A673 (cell line): ENCODE data around the gene STK33. TPM values are rescaled to one million over a fixed set of nuclear protein-coding genes. Genes with fewer than 3 reads are reported as not detected.

ENCODE experiments used
- BruUV-seq: library from RNA; stranded (reverse); fragments of 400-500 nt; replicated peaks from 2 replicates; lab custom pipeline; 2021; lab: Mats Ljungman, UMichigan
- CTCF ChIA-PET: fragments of 300-600 bp; sonication (Branson Sonifier 250); formaldehyde crosslinking; loops from one replicate; lab custom pipeline; 2022; ENCODE audit warnings: antibody characterized with exemption; lab: Charles Lee
- POLR2A ChIA-PET: fragments of 300-600 bp; sonication (Branson Sonifier 250); formaldehyde crosslinking; loops from one replicate; lab custom pipeline; 2022; ENCODE audit warnings: antibody characterized with exemption; ENCODE audit not compliant: low non-redundant PET; lab: Charles Lee
- DNase-seq: peaks from one replicate; pipeline ENCODE4 v3.0.0-alpha.2; 2015; ENCODE audit warnings: low spot score
- H3K27ac ChIP-seq: fragments of 200-600 bp; sonication (generic); 2 replicates; pipeline ENCODE4 v1.5.1; 2016; ENCODE audit warnings: mixed run types, low read depth, mild to moderate bottlenecking, mixed read lengths, antibody characterized with exemption, low read length; ENCODE audit not compliant: poor library complexity, severe bottlenecking
- H3K27me3 ChIP-seq: fragments of 200-600 bp; sonication (generic); replicated peaks from 2 replicates; pipeline ENCODE4 v1.6.1; 2017; ENCODE audit warnings: mixed run types, low read depth, mild to moderate bottlenecking, mixed read lengths, antibody characterized with exemption, low read length; ENCODE audit not compliant: insufficient read depth, poor library complexity
- H3K36me3 ChIP-seq: fragments of 200-600 bp; sonication (generic); 2 replicates; pipeline ENCODE4 v1.6.1; 2016; ENCODE audit warnings: mixed run types, mild to moderate bottlenecking, mixed read lengths, antibody characterized with exemption, low read length; ENCODE audit not compliant: insufficient read depth, poor library complexity, severe bottlenecking
- H3K4me1 ChIP-seq: fragments of 200-600 bp; sonication (generic); 2 replicates; pipeline ENCODE4 v1.6.1; 2017; ENCODE audit warnings: mixed run types, mild to moderate bottlenecking, mixed read lengths, antibody characterized with exemption, low read length; ENCODE audit not compliant: insufficient read depth, poor library complexity, severe bottlenecking
- H3K4me3 ChIP-seq: fragments of 200-600 bp; sonication (generic); 2 replicates; pipeline ENCODE4 v1.5.1; 2016; ENCODE audit warnings: low read depth, mixed run types, mild to moderate bottlenecking, mixed read lengths, low read length; ENCODE audit not compliant: poor library complexity, severe bottlenecking
- H3K9me3 ChIP-seq: fragments of 200-600 bp; sonication (generic); 2 replicates; pipeline ENCODE4 v1.6.1; 2016; ENCODE audit warnings: mixed run types, low read depth, mild to moderate bottlenecking, mixed read lengths, antibody characterized with exemption, low read length; ENCODE audit not compliant: poor library complexity, severe bottlenecking
- EZH2 ChIP-seq: fragments of 200-600 bp; sonication (generic); IDR thresholded peaks from 2 replicates; pipeline ENCODE4 v1.6.1; 2017; ENCODE audit warnings: borderline replicate concordance, low read depth, mild to moderate bottlenecking, mixed read lengths, antibody characterized with exemption, low read length; ENCODE audit not compliant: poor library complexity, severe bottlenecking
- intact Hi-C: fragments of 100-400 bp; cut with micrococcal nuclease; formaldehyde crosslinking; loops from one replicate; pipeline ENCODE4 v1.10.0; 2022; ENCODE audit not compliant: unreplicated experiment
- total RNA-seq: library from RNA; stranded (reverse); gene quantifications from 2 replicates; pipeline ENCODE4 v1.2.3, GENCODE V29; 2021
- TF ChIP-seq, protein P1 (sequence below): fragments of 300-800, 200-600 bp; sonication (generic); conservative IDR thresholded peaks from 2 replicates; pipeline ENCODE4 v1.5.1; 2017; ENCODE audit warnings: low read depth, mild to moderate bottlenecking, antibody characterized with exemption, low read length, moderate library complexity, mixed read lengths

STK33 gene
- total RNA-seq, 1 experiment from 2014 or later = not detected

DNA sequence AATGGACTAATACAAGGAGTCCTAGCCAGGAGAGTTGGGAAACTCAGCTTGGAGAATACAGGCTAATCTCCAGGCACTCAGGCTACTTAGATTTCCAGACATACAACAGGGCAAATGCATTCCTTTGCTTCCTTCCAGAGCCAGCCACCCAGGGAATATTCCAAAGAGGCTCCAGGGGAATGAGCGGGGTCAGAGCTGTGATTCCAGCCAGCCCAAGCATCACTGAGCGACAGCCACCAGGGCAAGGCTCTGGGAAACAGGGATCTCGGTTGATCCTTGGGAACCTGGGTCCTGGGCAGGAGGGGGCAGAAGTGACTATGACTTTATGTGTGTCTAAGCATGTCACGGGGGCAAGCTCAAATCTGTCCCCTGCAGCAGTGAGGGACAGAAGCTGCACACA lies 218.1 kb downstream of the STK33 start:
- Histone ChIP-seq H3K27me3 (peaks cover 15% of the 10 kb centered on the region), H3K4me3 (no peak overlapping the region), H3K9me3 (no peaks in the 10 kb centered on the region), H3K27ac (no peak overlapping the region), H3K36me3 (no peaks in the 10 kb centered on the region), H3K4me1 (no peaks in the 10 kb centered on the region)
- intact Hi-C loops = no loop called here
- TF ChIP-seq, protein P1, sequence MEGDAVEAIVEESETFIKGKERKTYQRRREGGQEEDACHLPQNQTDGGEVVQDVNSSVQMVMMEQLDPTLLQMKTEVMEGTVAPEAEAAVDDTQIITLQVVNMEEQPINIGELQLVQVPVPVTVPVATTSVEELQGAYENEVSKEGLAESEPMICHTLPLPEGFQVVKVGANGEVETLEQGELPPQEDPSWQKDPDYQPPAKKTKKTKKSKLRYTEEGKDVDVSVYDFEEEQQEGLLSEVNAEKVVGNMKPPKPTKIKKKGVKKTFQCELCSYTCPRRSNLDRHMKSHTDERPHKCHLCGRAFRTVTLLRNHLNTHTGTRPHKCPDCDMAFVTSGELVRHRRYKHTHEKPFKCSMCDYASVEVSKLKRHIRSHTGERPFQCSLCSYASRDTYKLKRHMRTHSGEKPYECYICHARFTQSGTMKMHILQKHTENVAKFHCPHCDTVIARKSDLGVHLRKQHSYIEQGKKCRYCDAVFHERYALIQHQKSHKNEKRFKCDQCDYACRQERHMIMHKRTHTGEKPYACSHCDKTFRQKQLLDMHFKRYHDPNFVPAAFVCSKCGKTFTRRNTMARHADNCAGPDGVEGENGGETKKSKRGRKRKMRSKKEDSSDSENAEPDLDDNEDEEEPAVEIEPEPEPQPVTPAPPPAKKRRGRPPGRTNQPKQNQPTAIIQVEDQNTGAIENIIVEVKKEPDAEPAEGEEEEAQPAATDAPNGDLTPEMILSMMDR = no peak
- TF ChIP-seq EZH2 = no peak
- no TSS peak for BruUV-seq
- no peak for DNase-seq
- ChIA-PET POLR2A (no interaction called here), CTCF (no interaction called here)

DNA sequence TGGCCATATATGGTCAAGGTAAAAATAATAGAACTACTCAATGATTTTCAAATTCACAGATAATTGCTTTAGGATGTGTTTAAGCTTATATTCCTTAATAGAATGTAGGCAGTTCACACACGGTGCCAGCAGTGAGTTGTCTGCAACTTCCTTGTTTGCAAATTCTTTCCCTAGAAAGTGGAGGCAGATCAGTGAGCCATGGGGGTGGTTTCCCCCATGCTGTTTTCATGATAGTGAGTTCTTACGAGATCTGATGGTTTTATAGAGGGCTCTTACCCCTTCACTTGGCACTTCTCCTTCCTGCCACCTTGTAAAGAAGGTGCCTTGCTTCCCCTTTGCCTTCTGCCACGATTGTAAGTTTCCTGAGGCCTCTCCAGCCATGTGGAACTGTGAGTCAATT lies 218.6 kb downstream of the STK33 start:
- Histone ChIP-seq H3K4me3 (no peak overlapping the region), H3K27ac (no peak overlapping the region), H3K4me1 (no peaks in the 10 kb centered on the region), H3K36me3 (no peaks in the 10 kb centered on the region), H3K9me3 (no peaks in the 10 kb centered on the region), H3K27me3 (peaks cover 15% of the 10 kb centered on the region)
- no peak for TF ChIP-seq EZH2
- TF ChIP-seq, protein P1 = no peak
- POLR2A ChIA-PET = no interaction called here
- intact Hi-C loops = no loop called here
- BruUV-seq = no TSS peak
- CTCF ChIA-PET = no interaction called here
- no peak for DNase-seq

DNA sequence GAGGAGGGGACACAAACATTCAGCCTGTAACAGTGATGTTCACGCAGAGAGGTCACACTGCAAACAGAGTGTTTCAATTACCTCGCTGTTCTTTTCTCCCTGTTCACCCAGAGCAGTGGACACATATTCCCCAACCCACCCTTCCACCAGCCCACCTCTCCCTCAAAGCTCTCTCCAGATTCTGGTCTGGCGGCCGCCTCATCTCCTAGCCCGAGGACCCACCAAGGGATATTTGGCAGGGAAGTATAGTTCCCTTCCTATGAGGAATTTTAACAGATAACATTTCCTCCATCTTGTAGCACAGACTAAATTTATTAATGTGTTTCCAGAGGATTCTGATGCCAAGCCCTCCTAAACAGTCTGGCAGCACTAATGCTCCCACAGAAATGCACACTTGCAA lies 219.3 kb downstream of the STK33 start:
- POLR2A ChIA-PET = no interaction called here
- no TSS peak for BruUV-seq

More for the DNA sequence above, 219.3 kb downstream of the STK33 start:
- intact Hi-C loops = no loop called here
- no peaks in the 10 kb centered on the region for H3K4me1 ChIP-seq
- no peak overlapping the region for H3K27ac ChIP-seq
- H3K27me3 ChIP-seq = peaks cover 15% of the 10 kb centered on the region
- TF ChIP-seq, protein P1 = no peak
- no peak for TF ChIP-seq EZH2
- no peak for DNase-seq
- H3K36me3 ChIP-seq = no peaks in the 10 kb centered on the region
- CTCF ChIA-PET = no interaction called here
- H3K9me3 ChIP-seq = no peaks in the 10 kb centered on the region
- no peak overlapping the region for H3K4me3 ChIP-seq
